Ureter (tissue), 1 donor: ENCODE measurements around the gene LDLRAD4. TPM values are rescaled to one million over a fixed set of nuclear protein-coding genes. Genes with fewer than 3 reads are reported as not detected.

ENCODE experiments used
- DNase-seq: peaks from one replicate; pipeline ENCODE4 v3.0.0-alpha.2; 2020; ENCODE audit warnings: low spot score
- total RNA-seq: library from RNA; stranded (reverse); gene quantifications from one replicate; pipeline ENCODE4 v1.2.4, GENCODE V29; 2023
- donor health status: DM: yes; HTN: yes; CAD: no.

The LDLRAD4 gene
- total RNA-seq, 1 donor from 2014 or later: 39.7 TPM

DNA sequence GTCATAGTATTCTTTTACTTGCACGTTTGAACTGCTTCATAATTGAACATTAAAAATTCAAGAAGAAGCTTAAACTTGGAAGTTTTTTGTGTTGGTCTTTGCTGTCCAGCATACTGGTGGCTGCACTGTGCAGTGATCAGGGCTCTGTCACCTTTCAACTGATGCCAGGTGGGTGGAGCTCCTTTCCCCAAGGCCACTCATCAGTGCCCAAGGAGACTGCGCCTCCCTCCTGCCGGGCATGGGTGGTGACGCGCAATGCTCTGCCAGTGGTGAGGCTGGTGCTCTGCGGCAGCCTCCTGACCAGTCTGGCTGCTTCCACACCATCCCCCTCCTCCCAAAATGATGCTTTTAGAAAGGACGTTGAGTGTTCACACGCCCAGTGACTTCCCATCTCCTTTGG is 16.0 kb upstream of the LDLRAD4 start:
- DNase-seq: no peak

- DNase-seq: no peak
These were observed 12.3 kb upstream of the LDLRAD4 start for GRCh38 chr18:13206301-13206700.

DNA sequence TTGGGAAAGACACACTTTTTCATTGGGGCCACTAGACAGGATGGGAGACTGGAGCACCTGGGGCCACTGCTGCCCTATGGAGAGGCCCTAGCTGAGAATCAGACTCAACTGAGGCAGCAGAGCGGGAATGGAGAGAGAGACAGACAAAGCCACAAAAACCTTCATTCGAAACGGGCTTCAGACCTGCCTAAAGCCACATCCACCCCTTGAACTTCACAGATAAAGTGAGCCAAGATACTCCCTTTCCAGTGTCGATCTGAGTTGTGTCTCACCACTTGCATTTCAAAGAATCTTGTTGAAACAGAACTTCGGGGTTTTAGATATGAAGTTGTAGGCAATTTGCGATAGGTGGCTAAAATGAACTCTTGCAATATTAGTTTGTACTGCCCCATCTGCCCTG is 11.3 kb upstream of the LDLRAD4 start:
- no peak for DNase-seq

- DNase-seq: no peak
These were observed 7.0 kb upstream of the LDLRAD4 start for GRCh38 chr18:13211534-13211933.

DNA sequence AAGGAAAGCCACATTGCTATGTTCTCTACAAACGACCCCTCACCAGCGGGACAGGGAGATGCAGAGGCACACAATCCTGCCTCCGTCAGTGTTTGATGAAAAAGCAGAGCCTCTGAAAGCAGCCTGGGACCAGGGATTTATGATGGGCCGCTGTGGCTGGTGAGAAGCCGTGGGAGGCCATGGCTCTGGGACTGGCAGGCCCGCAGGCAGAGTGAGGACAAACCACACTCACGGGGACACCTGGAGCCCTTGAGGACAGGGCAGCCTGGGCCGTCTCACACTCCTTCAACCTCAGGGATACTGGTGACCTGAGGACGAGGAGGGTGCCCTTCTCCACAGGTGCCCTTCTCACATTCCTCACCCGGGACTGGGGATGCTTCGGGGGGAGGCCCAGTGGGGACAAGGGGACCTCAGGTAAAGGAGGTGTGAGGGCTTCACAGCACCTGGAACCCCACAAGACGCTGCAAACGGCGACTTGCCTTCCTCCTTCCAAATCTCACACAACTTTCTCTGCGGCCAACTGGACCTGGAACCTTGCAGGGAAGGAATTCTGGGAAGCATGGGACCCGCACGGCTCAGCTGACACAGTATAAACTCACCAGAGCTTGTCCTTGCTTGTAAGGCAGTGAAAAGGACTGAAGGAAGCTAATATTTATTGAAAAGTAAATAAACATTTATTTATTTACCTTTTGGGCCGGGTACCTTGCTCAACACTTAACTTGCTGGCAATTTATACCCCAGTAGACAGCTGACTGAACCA is 5.3 kb upstream of the LDLRAD4 start:
- no peak for DNase-seq

DNA sequence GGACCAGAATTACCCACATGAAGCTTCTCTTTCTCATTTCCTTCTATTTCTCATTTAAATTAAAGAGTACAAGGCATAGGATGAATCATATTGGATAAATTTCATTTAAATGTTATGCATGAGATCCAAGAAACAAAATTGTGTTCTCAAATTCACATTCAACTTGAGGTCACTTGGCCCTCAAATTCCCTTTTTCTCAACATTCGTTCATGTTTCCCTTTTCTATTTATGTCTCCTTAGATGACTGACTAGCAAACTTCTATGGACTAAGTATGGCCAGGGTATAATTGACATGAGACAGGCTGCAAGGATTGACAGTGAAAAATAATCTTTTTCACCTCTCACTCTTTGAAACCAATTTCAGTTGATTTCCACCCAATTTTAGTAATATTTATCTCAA is 4.0 kb upstream of the LDLRAD4 start:
- no peak for DNase-seq

DNA sequence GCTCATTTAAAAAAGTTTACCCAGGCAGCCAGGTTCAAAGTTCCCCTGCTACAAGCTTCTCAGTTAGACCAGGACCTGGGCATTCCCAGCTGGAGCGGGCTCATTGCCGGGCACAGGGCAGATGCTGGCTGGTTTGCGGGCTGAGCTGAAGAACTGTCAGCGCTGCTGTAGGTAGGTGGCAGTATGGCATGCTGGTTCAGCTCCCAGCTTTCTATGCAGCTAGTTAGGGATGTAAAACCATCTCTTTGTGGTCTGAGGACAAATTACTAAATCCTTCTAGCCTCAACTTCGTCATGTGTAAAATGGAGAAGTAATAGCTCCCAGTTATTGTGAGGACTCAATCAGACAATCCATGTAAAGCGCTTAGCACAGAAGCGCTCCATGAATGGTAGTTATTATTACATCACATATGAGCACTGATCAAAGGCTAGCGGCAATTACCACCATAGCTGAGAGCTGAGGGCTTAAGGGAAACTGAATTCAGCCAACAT is 2.4 kb upstream of the LDLRAD4 start:
- peak; percentile 78 for DNase-seq

DNA sequence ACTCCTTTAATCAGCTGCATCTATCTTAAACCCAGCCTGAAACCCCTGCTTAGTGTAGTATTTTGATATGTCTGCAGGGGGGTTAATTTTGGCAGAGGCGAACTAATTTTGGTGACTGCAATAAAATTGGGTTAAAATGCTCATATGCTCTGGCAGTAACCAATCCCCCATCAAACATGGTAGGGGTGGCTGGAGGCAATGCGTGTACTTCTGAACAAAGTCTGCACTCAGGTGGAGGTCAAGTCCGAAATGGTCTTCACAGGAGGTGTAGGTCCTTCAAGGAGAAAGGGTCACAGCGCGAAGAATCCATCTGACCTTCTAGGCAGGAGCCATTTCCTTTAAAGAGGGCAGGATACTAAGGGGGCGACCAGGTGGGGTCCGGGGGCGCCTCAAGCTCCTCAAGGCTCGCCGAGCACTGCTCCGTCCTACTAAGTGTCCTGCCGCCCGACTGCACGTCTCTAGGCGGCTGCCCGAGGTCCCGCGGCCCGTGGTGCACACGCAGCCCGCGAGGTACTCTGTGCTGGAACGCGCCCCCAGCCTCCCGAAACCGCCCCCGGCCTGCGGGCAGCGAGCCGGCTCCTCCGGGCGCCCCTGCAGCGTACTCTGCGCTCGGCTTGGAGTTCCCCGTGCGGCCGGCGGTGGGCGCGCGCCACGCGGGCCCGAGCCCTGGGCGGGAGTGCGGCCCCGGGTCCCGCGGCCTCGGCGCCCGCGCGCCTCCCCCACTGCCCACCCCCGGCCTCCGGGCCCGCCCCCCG is 1.7 kb upstream of the LDLRAD4 start:
- DNase-seq: no peak

GRCh38 chr18:13217466-13217961 is 1.0 kb upstream of the LDLRAD4 start:
- DNase-seq: peak; percentile 61

GRCh38 chr18:13217971-13218367 is 591 bp upstream of the LDLRAD4 start:
- no peak for DNase-seq

- DNase-seq: no peak
These were observed 437 bp downstream of the LDLRAD4 start for GRCh38 chr18:13218997-13219396.

DNA sequence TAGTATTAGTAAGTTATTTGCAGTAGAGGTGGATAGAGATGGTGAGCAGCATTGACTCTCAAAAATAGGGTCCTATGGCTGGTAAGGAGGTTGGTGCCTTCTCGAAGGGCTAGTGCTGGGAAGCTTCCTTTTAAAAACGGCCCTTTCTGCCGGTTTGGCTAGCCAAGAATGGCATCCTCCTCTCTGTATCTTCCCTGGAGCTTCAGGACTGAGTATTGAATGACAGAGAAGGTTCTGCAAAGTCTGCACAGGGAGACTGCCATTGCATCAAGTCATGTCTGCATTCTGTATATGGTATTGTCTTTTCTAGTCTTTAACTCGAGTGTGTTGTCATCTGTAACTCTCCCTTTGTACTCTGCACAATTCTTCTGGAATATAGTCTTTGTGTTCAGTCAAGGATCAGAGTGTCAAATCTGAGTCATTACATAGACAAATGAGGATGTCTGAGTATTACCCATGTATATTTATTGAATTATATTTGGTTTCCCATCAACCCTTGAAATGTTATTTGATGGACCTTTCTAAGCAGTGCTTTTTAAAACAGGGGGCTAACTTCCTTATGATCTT is 1.1 kb downstream of the LDLRAD4 start:
- DNase-seq: no peak

DNA sequence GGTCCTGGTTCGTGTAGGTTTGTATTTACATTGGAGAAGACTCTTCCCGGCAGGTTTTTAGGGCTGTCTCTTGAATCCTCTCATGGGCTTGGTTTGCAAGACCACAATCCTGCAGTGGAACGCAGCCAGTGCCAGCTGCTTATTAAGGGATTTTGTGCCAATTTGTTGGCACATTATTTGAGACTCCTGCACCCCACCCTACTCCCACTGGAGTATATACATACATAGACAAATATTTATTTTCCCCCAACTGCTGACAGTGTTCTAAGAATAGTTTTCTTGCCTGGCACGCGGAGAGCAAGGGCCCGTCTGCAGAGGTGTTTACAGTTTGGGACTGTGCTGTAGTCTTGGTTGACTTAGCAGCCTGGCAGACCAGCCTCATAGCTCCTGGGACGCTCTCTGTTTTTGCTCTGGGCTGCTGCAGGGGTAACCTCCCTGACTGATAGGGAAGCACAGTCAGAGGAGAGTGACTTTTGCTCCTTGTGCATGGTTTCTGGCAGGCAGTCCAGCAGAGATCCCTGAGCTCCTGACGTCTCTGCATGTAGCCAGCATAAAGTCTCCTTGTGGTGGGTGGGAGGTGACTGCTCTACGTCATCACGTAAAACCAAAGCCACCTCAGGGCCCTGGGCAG is 1.9 kb downstream of the LDLRAD4 start:
- no peak for DNase-seq

- peak; percentile 84 for DNase-seq
These were observed 3.6 kb downstream of the LDLRAD4 start for GRCh38 chr18:13221869-13222855.

DNA sequence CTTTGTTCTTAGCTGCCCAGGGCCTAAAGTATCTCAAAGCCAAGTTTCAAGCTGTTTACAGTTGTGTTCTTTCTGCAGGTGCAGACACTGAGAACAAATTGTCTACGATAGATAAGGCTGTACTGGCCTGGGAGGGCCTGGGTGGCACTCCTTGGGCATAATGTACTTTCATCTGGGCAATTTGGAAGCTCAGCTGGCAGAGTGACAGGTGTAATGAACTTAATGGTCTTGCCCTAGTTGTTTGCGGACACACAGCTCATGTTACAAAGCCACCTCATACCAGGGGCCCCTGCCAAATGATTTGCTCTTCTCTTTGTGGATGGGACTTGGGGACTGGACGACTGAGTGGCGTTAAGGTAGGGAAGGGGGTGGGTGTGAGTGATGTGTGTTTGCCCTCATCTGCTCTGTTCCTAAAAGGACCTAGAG is 4.3 kb downstream of the LDLRAD4 start:
- no peak for DNase-seq

DNA sequence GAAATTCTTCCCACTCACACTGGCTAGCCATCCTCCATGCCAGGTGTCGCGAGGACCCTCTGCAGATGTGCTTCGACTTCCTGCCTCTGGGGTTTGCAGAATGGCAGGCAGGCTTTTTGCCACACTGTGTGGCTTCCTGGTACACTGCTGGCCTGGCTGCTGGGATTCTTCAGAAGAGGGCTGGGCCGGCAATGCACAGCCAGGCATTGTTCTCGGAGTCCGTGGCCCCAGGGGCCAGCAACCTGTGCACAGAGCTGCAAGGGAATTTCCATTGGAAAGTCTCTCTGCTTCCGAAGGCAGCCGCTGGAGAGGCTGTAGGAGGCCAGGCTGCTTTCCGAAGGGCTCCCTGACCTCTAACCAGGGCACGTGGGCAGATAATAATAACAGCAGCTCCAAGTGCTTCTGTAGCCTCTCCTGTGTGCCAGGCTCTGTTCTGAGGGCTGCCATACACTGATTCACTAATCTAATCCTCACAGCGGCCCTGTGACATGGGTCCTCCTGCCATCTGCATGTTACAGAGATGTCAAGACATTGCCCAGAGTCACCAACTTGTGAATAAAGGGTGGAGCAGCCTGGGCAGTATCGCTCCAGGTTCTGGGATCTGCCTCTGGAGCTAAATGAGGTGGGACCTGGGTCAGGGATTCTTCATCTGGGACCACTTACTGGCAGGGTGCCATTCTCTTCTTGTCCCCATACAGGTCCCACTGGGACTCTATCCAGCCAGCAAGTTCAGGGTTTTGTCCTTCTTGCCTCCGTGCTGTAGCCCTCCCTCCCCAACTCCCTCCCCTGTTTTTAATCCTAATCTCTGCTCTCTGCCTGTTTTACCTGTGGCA is 5.0 kb downstream of the LDLRAD4 start:
- no peak for DNase-seq

GRCh38 chr18:13225261-13225660 is 6.7 kb downstream of the LDLRAD4 start:
- DNase-seq: no peak

DNA sequence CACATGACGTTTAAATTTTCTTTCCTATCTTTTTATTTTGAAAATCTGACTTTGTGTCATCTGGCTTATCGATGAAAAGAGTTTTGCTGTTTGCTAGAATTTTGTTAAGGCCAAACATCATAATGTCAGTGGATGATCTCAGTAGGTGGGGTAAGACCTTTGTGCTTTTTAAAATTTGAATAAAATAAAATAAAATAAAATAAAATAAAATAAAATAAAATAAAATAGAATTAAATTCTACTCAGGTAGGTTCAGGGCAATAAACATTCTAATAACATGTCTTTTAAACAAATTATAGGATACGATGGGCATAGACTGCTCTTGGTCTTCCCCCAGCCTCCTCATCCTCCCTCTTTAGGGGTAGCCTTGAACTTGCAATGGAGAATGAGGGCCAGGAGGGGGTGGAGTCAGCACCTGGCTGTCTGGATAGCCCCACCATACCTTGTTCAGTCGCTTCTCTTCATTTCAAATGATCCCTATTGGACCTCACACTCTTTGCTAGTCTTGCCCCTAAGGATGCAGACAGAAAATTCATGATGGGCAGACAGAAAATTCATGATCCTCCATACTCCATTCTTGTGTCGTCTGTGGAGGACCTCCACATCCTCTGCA is 8.1 kb downstream of the LDLRAD4 start:
- DNase-seq: no peak

DNA sequence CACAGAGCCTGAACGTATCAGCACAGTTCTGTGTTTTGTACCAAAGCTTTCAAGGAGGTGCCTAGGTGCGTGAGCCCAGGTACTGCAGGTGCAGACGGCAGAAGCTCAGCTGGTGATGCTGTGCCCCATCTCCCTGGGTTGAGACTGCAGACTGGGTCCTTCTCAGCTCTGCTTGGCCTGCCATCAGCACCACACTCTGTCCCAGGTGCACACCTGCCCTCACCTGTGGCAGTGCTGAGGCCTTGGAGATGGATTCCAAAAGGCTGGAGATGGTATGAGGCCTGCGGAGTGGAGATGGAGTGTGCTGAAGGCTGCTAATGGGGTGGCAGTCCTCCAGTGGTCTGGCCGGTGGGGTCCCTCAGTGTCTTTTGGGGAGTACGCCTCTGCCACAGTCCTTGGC is 9.3 kb downstream of the LDLRAD4 start:
- DNase-seq: no peak
